Measurements from ENCODE around the gene SPTLC1. TPM values are rescaled to one million over a fixed set of nuclear protein-coding genes. Genes with fewer than 3 reads are reported as not detected.

SPTLC1 gene
- total RNA-seq, 1 experiment from 2014 or later: 63.3 TPM

DNA sequence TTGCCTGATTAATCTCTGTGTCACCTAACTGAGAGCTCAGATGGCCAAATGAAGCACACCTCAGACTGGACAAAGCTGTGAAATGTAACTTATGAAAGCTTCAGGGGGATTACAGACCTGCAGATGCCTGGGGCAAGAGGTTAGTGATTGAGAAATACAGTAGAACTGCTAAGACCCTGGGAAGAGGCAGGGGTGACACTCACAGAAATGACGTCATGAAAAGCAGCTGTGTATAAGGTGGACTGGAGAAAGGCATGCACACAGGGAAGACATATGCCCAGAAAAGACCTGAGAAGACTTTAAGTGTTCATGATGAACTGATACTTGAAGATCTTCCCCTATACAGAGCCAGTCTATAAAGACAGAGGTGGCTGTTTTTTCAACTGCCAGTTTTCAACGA is 49.3 kb upstream of the SPTLC1 start:
- POLR2A ChIA-PET (ENCODE audit: unreplicated experiment): no interaction called here
- Histone ChIP-seq H3K79me2 (ENCODE audit: low read length) (no peaks in the 10 kb centered on the region), H3K9me3 (ENCODE audit: low read length) (no peaks in the 10 kb centered on the region), H3K36me3 (ENCODE audit: low read depth, low read length) (no peaks in the 10 kb centered on the region), H3F3A (ENCODE audit: low read length, unreplicated experiment) (no peaks in the 10 kb centered on the region), H3K4me3 (ENCODE audit: low read length) (no peak overlapping the region), H3K9ac (ENCODE audit: low read length) (no peak overlapping the region), H3K4me1 (ENCODE audit: insufficient read depth, low read length) (no peaks in the 10 kb centered on the region), H3K9me2 (replicated peaks; ENCODE audit: low read length) (no peaks in the 10 kb centered on the region), H3K27ac (ENCODE audit: low read length) (no peak overlapping the region), H3K4me2 (ENCODE audit: low read length) (no peak overlapping the region), H2AFZ (ENCODE audit: low read length) (no peak overlapping the region), H3K27me3 (ENCODE audit: low read length) (no peaks in the 10 kb centered on the region), H4K20me1 (ENCODE audit: low read length) (no peaks in the 10 kb centered on the region)
- no TSS peak for BruUV-seq (replicated peaks)
- no peak for DNase-seq
- no peak for ATAC-seq
- TF ChIP-seq EZH2phosphoT487 (IDR thresholded peaks at IDR 0.05; ENCODE audit: borderline replicate concordance, low read length): no peak
- TF ChIP-seq, protein P1, sequence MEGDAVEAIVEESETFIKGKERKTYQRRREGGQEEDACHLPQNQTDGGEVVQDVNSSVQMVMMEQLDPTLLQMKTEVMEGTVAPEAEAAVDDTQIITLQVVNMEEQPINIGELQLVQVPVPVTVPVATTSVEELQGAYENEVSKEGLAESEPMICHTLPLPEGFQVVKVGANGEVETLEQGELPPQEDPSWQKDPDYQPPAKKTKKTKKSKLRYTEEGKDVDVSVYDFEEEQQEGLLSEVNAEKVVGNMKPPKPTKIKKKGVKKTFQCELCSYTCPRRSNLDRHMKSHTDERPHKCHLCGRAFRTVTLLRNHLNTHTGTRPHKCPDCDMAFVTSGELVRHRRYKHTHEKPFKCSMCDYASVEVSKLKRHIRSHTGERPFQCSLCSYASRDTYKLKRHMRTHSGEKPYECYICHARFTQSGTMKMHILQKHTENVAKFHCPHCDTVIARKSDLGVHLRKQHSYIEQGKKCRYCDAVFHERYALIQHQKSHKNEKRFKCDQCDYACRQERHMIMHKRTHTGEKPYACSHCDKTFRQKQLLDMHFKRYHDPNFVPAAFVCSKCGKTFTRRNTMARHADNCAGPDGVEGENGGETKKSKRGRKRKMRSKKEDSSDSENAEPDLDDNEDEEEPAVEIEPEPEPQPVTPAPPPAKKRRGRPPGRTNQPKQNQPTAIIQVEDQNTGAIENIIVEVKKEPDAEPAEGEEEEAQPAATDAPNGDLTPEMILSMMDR (conservative IDR thresholded peaks at IDR 0.05; ENCODE audit: low read depth, low read length): no peak
- CTCF ChIA-PET: no interaction called here
- intact Hi-C loops (cut with micrococcal nuclease): no loop called here

DNA sequence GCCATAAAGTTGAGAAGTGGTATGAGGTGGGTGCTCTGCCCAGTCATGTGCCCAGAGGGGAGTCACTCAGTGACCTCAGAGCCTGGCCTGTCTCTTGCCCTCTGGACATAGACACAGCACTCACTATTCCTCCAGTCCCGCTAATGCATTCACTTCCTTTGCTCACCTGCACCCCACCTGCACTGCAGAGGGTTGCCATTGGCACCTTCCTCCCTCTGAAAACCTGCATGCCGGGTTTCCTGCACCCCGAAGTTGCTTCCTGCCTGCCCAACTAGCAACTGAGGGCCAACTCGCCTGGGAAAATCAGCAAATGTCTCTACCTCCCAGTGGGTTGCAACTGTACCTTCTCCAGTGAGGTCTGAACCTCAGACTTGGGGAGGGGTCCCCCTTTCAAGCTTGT is 48.1 kb upstream of the SPTLC1 start:
- no peak overlapping the region for H2AFZ ChIP-seq (ENCODE audit: low read length)
- H3K27ac ChIP-seq (ENCODE audit: low read length): no peak overlapping the region
- no peaks in the 10 kb centered on the region for H3K79me2 ChIP-seq (ENCODE audit: low read length)
- H3K36me3 ChIP-seq (ENCODE audit: low read depth, low read length): no peaks in the 10 kb centered on the region
- 0 out of 2 replicates have a peak, but pooled peaks cover under 1% of the 10 kb centered on the region for H3K4me1 ChIP-seq (ENCODE audit: insufficient read depth, low read length)
- ATAC-seq (no peak), DNase-seq (no peak)
- intact Hi-C loops (cut with micrococcal nuclease): loop anchor here (2.0 kb wide), 1 partner anchor 22 kb away; no protein-coding TSS in a partner anchor
- no peaks in the 10 kb centered on the region for H3K9me2 ChIP-seq (replicated peaks; ENCODE audit: low read length)
- TF ChIP-seq EZH2 (IDR thresholded peaks at IDR 0.05; ENCODE audit: low read length, unreplicated experiment): no peak
- no peak for TF ChIP-seq EZH2phosphoT487 (IDR thresholded peaks at IDR 0.05; ENCODE audit: borderline replicate concordance, low read length)
- TF ChIP-seq, protein P1 (conservative IDR thresholded peaks at IDR 0.05; ENCODE audit: low read depth, low read length): no peak
- ChIA-PET CTCF (no interaction called here), POLR2A (ENCODE audit: unreplicated experiment) (no interaction called here)
- H3K9me3 ChIP-seq (ENCODE audit: low read length): no peaks in the 10 kb centered on the region
- no TSS peak for BruUV-seq (replicated peaks)
- H3F3A ChIP-seq (ENCODE audit: low read length, unreplicated experiment): no peaks in the 10 kb centered on the region
- no peak overlapping the region for H3K4me2 ChIP-seq (ENCODE audit: low read length)
- no peak overlapping the region for H3K9ac ChIP-seq (ENCODE audit: low read length)
- no peaks in the 10 kb centered on the region for H4K20me1 ChIP-seq (ENCODE audit: low read length)
- H3K4me3 ChIP-seq (ENCODE audit: low read length): no peak overlapping the region
- no peaks in the 10 kb centered on the region for H3K27me3 ChIP-seq (ENCODE audit: low read length)

DNA sequence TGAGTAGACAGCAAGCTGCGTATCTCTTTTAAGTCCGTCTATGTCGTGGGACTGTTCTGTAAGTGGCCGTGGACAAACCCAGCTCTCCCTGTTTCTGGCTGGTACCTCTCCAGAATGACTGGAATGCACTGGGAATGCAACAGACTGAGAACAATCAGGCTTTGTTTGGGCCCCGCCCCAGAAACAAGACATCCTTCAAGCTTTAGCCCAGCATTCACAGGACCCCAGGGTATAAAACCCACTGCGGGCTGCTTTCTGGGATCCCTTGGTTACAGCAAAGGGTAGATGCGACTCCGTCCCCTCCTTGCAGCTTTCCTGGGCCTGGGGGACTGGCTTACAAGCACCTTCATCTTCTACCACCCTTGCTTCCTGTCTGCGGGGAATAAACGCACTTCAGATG is 45.6 kb upstream of the SPTLC1 start:
- Histone ChIP-seq H3K9me3 (ENCODE audit: low read length) (no peaks in the 10 kb centered on the region), H3K27ac (ENCODE audit: low read length) (no peak overlapping the region), H4K20me1 (ENCODE audit: low read length) (no peaks in the 10 kb centered on the region), H3K4me1 (ENCODE audit: insufficient read depth, low read length) (0 out of 2 replicates have a peak, but pooled peaks cover 5% of the 10 kb centered on the region), H3K4me3 (ENCODE audit: low read length) (no peak overlapping the region), H3K9ac (ENCODE audit: low read length) (no peak overlapping the region), H3K27me3 (ENCODE audit: low read length) (no peaks in the 10 kb centered on the region), H3F3A (ENCODE audit: low read length, unreplicated experiment) (no peaks in the 10 kb centered on the region), H3K79me2 (ENCODE audit: low read length) (no peaks in the 10 kb centered on the region), H2AFZ (ENCODE audit: low read length) (no peak overlapping the region), H3K4me2 (ENCODE audit: low read length) (no peak overlapping the region), H3K9me2 (replicated peaks; ENCODE audit: low read length) (no peaks in the 10 kb centered on the region), H3K36me3 (ENCODE audit: low read depth, low read length) (no peaks in the 10 kb centered on the region)
- ChIA-PET CTCF (no interaction called here), POLR2A (ENCODE audit: unreplicated experiment) (no interaction called here)
- ATAC-seq (no peak), DNase-seq (no peak)
- TF ChIP-seq EZH2 (IDR thresholded peaks at IDR 0.05; ENCODE audit: low read length, unreplicated experiment) (no peak), EZH2phosphoT487 (IDR thresholded peaks at IDR 0.05; ENCODE audit: borderline replicate concordance, low read length) (no peak)
- TF ChIP-seq, protein P1 (conservative IDR thresholded peaks at IDR 0.05; ENCODE audit: low read depth, low read length): no peak
- no TSS peak for BruUV-seq (replicated peaks)
- intact Hi-C loops (cut with micrococcal nuclease): no loop called here
